Neural cell (in vitro differentiated cells): ENCODE results near the gene CNTN4. TPM values are rescaled to one million over a fixed set of nuclear protein-coding genes. Genes with fewer than 3 reads are reported as not detected.

Source experiments
- H2AFZ ChIP-seq: fragments of 200-600, 300-800 bp; sonication (generic), shearing (Covaris generic); 2 replicates; pipeline ENCODE4 v1.6.0; 2014; ENCODE audit warnings: low read depth, mild to moderate bottlenecking, antibody characterized with exemption, low read length, moderate library complexity
- H3F3A ChIP-seq: fragments of 200-600 bp; shearing (Covaris generic); 2 replicates; pipeline ENCODE4 v1.6.1; 2016; ENCODE audit warnings: mild to moderate bottlenecking, moderate library complexity, mixed read lengths, antibody characterized with exemption, low read length; ENCODE audit not compliant: insufficient read depth, poor library complexity, severe bottlenecking
- H3K27ac ChIP-seq: fragments of 200-600, 300-800 bp; sonication (generic), shearing (Covaris generic); 2 replicates; pipeline ENCODE4 v1.5.1; 2014; ENCODE audit warnings: mild to moderate bottlenecking, low read length, moderate library complexity
- H3K27me3 ChIP-seq: fragments of 300-800, 200-600 bp; sonication (generic), shearing (Covaris generic); 2 replicates; pipeline ENCODE4 v1.6.0; 2014; ENCODE audit warnings: mild to moderate bottlenecking, low read depth, low read length, moderate library complexity; ENCODE audit not compliant: insufficient read depth
- H3K36me3 ChIP-seq: fragments of 300-800, 200-600 bp; sonication (generic), shearing (Covaris generic); 2 replicates; pipeline ENCODE4 v1.5.1; 2014; ENCODE audit warnings: mild to moderate bottlenecking, antibody characterized with exemption, low read length, moderate library complexity; ENCODE audit not compliant: insufficient read depth
- H3K4me2 ChIP-seq: fragments of 300-800, 200-600 bp; sonication (generic), shearing (Covaris generic); 2 replicates; pipeline ENCODE4 v1.6.0; 2014; ENCODE audit warnings: mild to moderate bottlenecking, low read length
- H3K4me3 ChIP-seq: fragments of 300-800, 200-600 bp; sonication (generic), shearing (Covaris generic); 2 replicates; pipeline ENCODE4 v1.5.1; 2014; ENCODE audit warnings: mild to moderate bottlenecking, low read length, moderate library complexity
- H3K79me2 ChIP-seq: fragments of 200-600 bp; shearing (Covaris generic); replicated peaks from 2 replicates; pipeline ENCODE4 v1.6.0; 2014; ENCODE audit warnings: mild to moderate bottlenecking, low read length, moderate library complexity; ENCODE audit not compliant: insufficient read depth
- H3K9ac ChIP-seq: fragments of 300-800, 200-600 bp; sonication (generic), shearing (Covaris generic); 2 replicates; pipeline ENCODE4 v1.6.1; 2016; ENCODE audit warnings: mild to moderate bottlenecking, low read length, mixed read lengths
- H3K9me2 ChIP-seq: fragments of 200-600 bp; shearing (Covaris generic); 2 replicates; pipeline ENCODE4 v1.6.1; 2016; ENCODE audit warnings: mild to moderate bottlenecking, low read length, mixed read lengths; ENCODE audit not compliant: insufficient read depth
- H3K9me3 ChIP-seq: fragments of 200-600, 300-800 bp; sonication (generic), shearing (Covaris generic); 2 replicates; pipeline ENCODE4 v1.6.1; 2016; ENCODE audit warnings: mild to moderate bottlenecking, mixed run types, low read length, moderate library complexity, mixed read lengths
- H4K20me1 ChIP-seq: fragments of 200-600 bp; shearing (Covaris generic); 2 replicates; pipeline ENCODE4 v1.6.1; 2016; ENCODE audit warnings: mild to moderate bottlenecking, mixed run types; ENCODE audit not compliant: insufficient read depth
- EP300 ChIP-seq: fragments of 450-650 bp; conservative IDR thresholded peaks from 2 replicates; pipeline ENCODE4 v1.6.1; 2014; ENCODE audit warnings: antibody characterized with exemption, mild to moderate bottlenecking, moderate library complexity; ENCODE audit not compliant: poor library complexity, severe bottlenecking
- EZH2 ChIP-seq: fragments of 200-600, 300-800 bp; shearing (Covaris generic), sonication (generic); IDR thresholded peaks from 2 replicates; pipeline ENCODE4 v1.6.1; 2014; ENCODE audit warnings: antibody characterized with exemption, low read length, borderline replicate concordance, mild to moderate bottlenecking; ENCODE audit not compliant: insufficient read depth, poor library complexity, severe bottlenecking
- MXI1 ChIP-seq: fragments of 450-650 bp; conservative IDR thresholded peaks from 2 replicates; pipeline ENCODE4 v1.6.1; 2014; ENCODE audit warnings: antibody characterized with exemption, mild to moderate bottlenecking; ENCODE audit not compliant: poor library complexity, severe bottlenecking
- POLR2AphosphoS5 ChIP-seq: IDR thresholded peaks from 2 replicates; pipeline ENCODE4 v1.6.1; 2012
- RAD21 ChIP-seq: fragments of 450-650 bp; conservative IDR thresholded peaks from 2 replicates; pipeline ENCODE4 v1.6.1; 2014; ENCODE audit warnings: antibody characterized with exemption, mild to moderate bottlenecking, moderate library complexity
- SMC3 ChIP-seq: fragments of 450-650 bp; conservative IDR thresholded peaks from 2 replicates; pipeline ENCODE4 v1.6.1; 2014; ENCODE audit warnings: antibody characterized with exemption, mild to moderate bottlenecking, moderate library complexity; ENCODE audit not compliant: poor library complexity
- TAF1 ChIP-seq: IDR thresholded peaks from 2 replicates; pipeline ENCODE4 v1.6.1; 2012; ENCODE audit warnings: low read depth
- polyA plus RNA-seq: library from polyadenylated mRNA; depleted of rRNA; stranded (reverse); fragments of >200 nt; gene quantifications from 2 replicates; pipeline ENCODE4 v1.2.3, GENCODE V29; 2014
- TF ChIP-seq, protein P1 (sequence below): fragments of 450-650 bp; IDR thresholded peaks from 2 replicates; pipeline ENCODE4 v1.5.1; 2014; ENCODE audit warnings: antibody characterized with exemption, mild to moderate bottlenecking, moderate library complexity; ENCODE audit not compliant: poor library complexity, severe bottlenecking
- TF ChIP-seq, protein P2 (sequence below): IDR thresholded peaks from 2 replicates; pipeline ENCODE4 v1.6.1; 2012; ENCODE audit warnings: borderline replicate concordance

The CNTN4 gene
- polyA plus RNA-seq, 1 donor from 2014 or later = 10.6 TPM

DNA sequence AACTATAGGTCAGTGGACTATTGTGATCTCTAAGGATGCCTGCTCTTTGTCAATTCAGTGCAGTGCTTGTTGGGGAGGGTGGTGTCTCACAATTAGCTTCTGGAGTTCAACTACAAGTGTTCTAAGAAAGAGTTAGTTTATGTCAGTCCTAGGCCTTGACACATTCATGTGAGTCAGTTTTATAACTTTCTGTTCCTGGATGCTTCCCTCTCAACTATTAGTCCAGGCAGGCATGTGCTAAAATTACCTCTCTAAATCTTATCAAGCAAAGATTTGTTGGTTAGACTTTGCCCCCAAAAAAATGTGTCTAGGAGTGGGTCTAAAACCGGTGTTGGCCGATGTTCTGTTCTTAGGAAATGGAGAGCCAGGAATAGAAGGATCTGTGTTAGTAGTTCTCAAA, 633.2 kb downstream of the CNTN4 start:
- Histone ChIP-seq H2AFZ (no peak overlapping the region), H3K4me3 (no peak overlapping the region), H3F3A (no peaks in the 10 kb centered on the region), H4K20me1 (no peaks in the 10 kb centered on the region), H3K27me3 (no peaks in the 10 kb centered on the region), H3K27ac (no peak overlapping the region), H3K9ac (no peak overlapping the region), H3K36me3 (no peaks in the 10 kb centered on the region), H3K79me2 (no peaks in the 10 kb centered on the region), H3K9me2 (no peaks in the 10 kb centered on the region), H3K4me2 (no peak overlapping the region), H3K9me3 (no peaks in the 10 kb centered on the region)
- TF ChIP-seq EP300 (no peak), POLR2AphosphoS5 (no peak), TAF1 (no peak), RAD21 (no peak), EZH2 (no peak), SMC3 (no peak), MXI1 (no peak)
- TF ChIP-seq, protein P1, sequence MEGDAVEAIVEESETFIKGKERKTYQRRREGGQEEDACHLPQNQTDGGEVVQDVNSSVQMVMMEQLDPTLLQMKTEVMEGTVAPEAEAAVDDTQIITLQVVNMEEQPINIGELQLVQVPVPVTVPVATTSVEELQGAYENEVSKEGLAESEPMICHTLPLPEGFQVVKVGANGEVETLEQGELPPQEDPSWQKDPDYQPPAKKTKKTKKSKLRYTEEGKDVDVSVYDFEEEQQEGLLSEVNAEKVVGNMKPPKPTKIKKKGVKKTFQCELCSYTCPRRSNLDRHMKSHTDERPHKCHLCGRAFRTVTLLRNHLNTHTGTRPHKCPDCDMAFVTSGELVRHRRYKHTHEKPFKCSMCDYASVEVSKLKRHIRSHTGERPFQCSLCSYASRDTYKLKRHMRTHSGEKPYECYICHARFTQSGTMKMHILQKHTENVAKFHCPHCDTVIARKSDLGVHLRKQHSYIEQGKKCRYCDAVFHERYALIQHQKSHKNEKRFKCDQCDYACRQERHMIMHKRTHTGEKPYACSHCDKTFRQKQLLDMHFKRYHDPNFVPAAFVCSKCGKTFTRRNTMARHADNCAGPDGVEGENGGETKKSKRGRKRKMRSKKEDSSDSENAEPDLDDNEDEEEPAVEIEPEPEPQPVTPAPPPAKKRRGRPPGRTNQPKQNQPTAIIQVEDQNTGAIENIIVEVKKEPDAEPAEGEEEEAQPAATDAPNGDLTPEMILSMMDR = no peak
- TF ChIP-seq, protein P2, sequence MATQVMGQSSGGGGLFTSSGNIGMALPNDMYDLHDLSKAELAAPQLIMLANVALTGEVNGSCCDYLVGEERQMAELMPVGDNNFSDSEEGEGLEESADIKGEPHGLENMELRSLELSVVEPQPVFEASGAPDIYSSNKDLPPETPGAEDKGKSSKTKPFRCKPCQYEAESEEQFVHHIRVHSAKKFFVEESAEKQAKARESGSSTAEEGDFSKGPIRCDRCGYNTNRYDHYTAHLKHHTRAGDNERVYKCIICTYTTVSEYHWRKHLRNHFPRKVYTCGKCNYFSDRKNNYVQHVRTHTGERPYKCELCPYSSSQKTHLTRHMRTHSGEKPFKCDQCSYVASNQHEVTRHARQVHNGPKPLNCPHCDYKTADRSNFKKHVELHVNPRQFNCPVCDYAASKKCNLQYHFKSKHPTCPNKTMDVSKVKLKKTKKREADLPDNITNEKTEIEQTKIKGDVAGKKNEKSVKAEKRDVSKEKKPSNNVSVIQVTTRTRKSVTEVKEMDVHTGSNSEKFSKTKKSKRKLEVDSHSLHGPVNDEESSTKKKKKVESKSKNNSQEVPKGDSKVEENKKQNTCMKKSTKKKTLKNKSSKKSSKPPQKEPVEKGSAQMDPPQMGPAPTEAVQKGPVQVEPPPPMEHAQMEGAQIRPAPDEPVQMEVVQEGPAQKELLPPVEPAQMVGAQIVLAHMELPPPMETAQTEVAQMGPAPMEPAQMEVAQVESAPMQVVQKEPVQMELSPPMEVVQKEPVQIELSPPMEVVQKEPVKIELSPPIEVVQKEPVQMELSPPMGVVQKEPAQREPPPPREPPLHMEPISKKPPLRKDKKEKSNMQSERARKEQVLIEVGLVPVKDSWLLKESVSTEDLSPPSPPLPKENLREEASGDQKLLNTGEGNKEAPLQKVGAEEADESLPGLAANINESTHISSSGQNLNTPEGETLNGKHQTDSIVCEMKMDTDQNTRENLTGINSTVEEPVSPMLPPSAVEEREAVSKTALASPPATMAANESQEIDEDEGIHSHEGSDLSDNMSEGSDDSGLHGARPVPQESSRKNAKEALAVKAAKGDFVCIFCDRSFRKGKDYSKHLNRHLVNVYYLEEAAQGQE = no peak

DNA sequence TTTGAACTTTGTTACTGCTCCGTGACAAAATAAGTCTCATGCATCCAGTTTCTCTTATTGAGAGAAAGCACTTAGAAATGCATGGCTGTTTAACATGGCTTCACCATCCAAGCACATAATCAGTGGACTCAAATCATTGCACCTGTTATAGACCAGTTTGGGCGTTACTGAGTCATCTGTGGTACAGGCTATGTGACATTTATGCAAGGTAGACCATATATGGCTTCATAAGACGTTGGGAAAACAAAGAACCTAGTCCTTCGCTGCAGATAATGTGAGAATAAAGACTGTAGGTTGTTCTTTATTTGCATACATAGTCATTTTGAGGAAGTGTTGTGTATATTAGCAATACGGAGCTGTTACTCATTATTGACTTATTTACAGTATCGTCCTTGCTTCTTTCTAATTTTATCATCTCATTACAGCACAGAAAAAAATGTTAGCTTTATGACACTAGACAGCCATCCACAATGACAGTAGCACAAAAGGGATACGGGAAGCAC, 636.8 kb downstream of the CNTN4 start:
- no peak overlapping the region for H3K27ac ChIP-seq
- TF ChIP-seq POLR2AphosphoS5 (no peak), EZH2 (no peak), RAD21 (no peak), EP300 (no peak), TAF1 (no peak)
- TF ChIP-seq, protein P2 = no peak
- TF ChIP-seq, protein P1 = no peak

More for the DNA sequence above, 636.8 kb downstream of the CNTN4 start:
- Histone ChIP-seq H4K20me1 (no peaks in the 10 kb centered on the region), H3K9me2 (no peaks in the 10 kb centered on the region), H2AFZ (no peak overlapping the region), H3K4me2 (no peak overlapping the region), H3K79me2 (no peaks in the 10 kb centered on the region), H3K36me3 (no peaks in the 10 kb centered on the region), H3K4me3 (no peak overlapping the region), H3K9ac (no peak overlapping the region), H3K9me3 (no peaks in the 10 kb centered on the region), H3F3A (no peaks in the 10 kb centered on the region), H3K27me3 (no peaks in the 10 kb centered on the region)
